K562 (cell line): ENCODE measurements around the gene ST7. TPM values are rescaled to one million over a fixed set of nuclear protein-coding genes. Genes with fewer than 3 reads are reported as not detected.
A peak's percentile ranks its signal among the peaks of the same experiment; 100 is the strongest.

Experiments
- ATAC-seq: fragments of 200-7000 bp; cut with Tn5 transposase; 3 replicates; pipeline ENCODE4 v1.9.1; 2020; ENCODE audit warnings: moderate library complexity
- BruUV-seq: library from RNA; stranded (reverse); fragments of 400-500 nt; replicated peaks from 2 replicates; lab custom pipeline; 2021; lab: Mats Ljungman, UMichigan
- CTCF ChIA-PET: fragments of 300-600 bp; formaldehyde crosslinking; extraction: SDS; loops from one replicate; lab custom pipeline; 2021; ENCODE audit warnings: low intra/inter-chr PET ratio; lab: Yijun Ruan, JAX
- POLR2A ChIA-PET: fragments of 300-600, 350-650 bp; sonication (Branson Sonifier 250); formaldehyde crosslinking; extraction: SDS; loops from one replicate; lab custom pipeline; 2021; ENCODE audit warnings: antibody characterized with exemption, inconsistent platforms; lab: Yijun Ruan, JAX
- DNase-seq, 4 experiments: peaks; one replicate each; pipeline versions ENCODE4 v3.0.0 to v3.0.0-alpha.2; 2011 to 2018; ENCODE audit warnings: low spot score in 3 of 4, mixed read lengths in 3 of 4; ENCODE audit errors: extremely low read depth in 1 of 4
- FAIRE-seq: peaks from 2 replicates; lab custom pipeline; 2011; peaks lifted over from hg19 to GRCh38; lab: Jason Lieb, UNC
- H2AFZ ChIP-seq: 2 replicates; pipeline ENCODE4 v1.6.0; 2011; ENCODE audit warnings: low read depth, low read length, control low read depth, inconsistent platforms
- H3K27ac ChIP-seq: fragments of 200-600 bp; 3 replicates; pipeline ENCODE4 v1.8.0; 2011; ENCODE audit warnings: low read depth, mild to moderate bottlenecking, control low read depth, inconsistent platforms, low read length, moderate library complexity, mixed read lengths; ENCODE audit errors: extremely low read depth
- H3K27me3 ChIP-seq, 2 experiments: fragments of 300-600 bp in 1 of 2; 2 replicates in 1 of 2; 3 replicates in 1 of 2; pipeline versions ENCODE4 v1.6.0 to v1.8.0; 2011; ENCODE audit warnings: inconsistent platforms in 2 of 2, low read length in 2 of 2, mild to moderate bottlenecking in 1 of 2, mixed read lengths in 1 of 2, moderate library complexity in 1 of 2; ENCODE audit not compliant: control insufficient read depth in 2 of 2, insufficient read depth in 2 of 2
- H3K36me3 ChIP-seq: fragments of 300-600 bp; 3 replicates; pipeline ENCODE4 v1.8.0; 2011; ENCODE audit warnings: mild to moderate bottlenecking, low read length, inconsistent platforms; ENCODE audit not compliant: control insufficient read depth, insufficient read depth
- H3K4me1 ChIP-seq, 2 experiments: fragments of 200-600 bp in 1 of 2; replicated peaks in 1 of 2; 2 replicates in 1 of 2; 3 replicates in 1 of 2; pipeline versions ENCODE4 v1.5.1 to v1.8.0; 2011; ENCODE audit warnings: inconsistent platforms in 2 of 2, low read length in 2 of 2, mild to moderate bottlenecking in 1 of 2, mixed read lengths in 1 of 2, moderate library complexity in 1 of 2; ENCODE audit not compliant: control insufficient read depth in 2 of 2, insufficient read depth in 2 of 2
- H3K4me2 ChIP-seq: 2 replicates; pipeline ENCODE4 v1.6.1; 2011; ENCODE audit warnings: low read length, control low read depth, inconsistent platforms, mixed read lengths; ENCODE audit not compliant: insufficient read depth
- H3K4me3 ChIP-seq: fragments of 200-600 bp; sonication (generic), shearing (Covaris generic); 2 replicates; pipeline ENCODE4 v1.5.1; 2016; ENCODE audit warnings: control low read depth, inconsistent platforms
- H3K79me2 ChIP-seq: fragments of 200-600 bp; 3 replicates; pipeline ENCODE4 v1.8.0; 2011; ENCODE audit warnings: low read length, inconsistent platforms; ENCODE audit not compliant: control insufficient read depth, insufficient read depth
- H3K9ac ChIP-seq, 2 experiments: 2 replicates each; pipeline versions ENCODE4 v1.6.0 to v1.6.1; 2011; ENCODE audit warnings: low read depth in 2 of 2, low read length in 2 of 2, control low read depth in 1 of 2, inconsistent platforms in 1 of 2, mild to moderate bottlenecking in 1 of 2, mixed read lengths in 1 of 2; ENCODE audit not compliant: insufficient read depth in 1 of 2
- H3K9me1 ChIP-seq: one replicate; pipeline ENCODE4 v1.6.0; 2011; ENCODE audit warnings: inconsistent platforms, mild to moderate bottlenecking, low read length, moderate library complexity; ENCODE audit not compliant: control insufficient read depth, insufficient read depth
- H3K9me3 ChIP-seq: replicated peaks from 2 replicates; pipeline ENCODE4 v1.5.1; 2011; ENCODE audit warnings: low read depth, low read length, inconsistent platforms; ENCODE audit not compliant: control insufficient read depth, insufficient read depth
- H4K20me1 ChIP-seq: replicated peaks from 2 replicates; pipeline ENCODE4 v1.6.1; 2011; ENCODE audit warnings: low read length, inconsistent platforms, mixed read lengths; ENCODE audit not compliant: control insufficient read depth, insufficient read depth
- BRF1 ChIP-seq: IDR thresholded peaks from 3 replicates; pipeline ENCODE4 v1.6.1; 2011; ENCODE audit warnings: borderline replicate concordance, mild to moderate bottlenecking; ENCODE audit not compliant: insufficient read length; ENCODE audit errors: extremely low read depth
- CC2D1A ChIP-seq: fragments of 450-650 bp; IDR thresholded peaks from 2 replicates; pipeline ENCODE4 v1.6.1; 2017; ENCODE audit warnings: mild to moderate bottlenecking
- CGGBP1 ChIP-seq: fragments of 250-450 bp; sonication (Bioruptor Pico); IDR thresholded peaks from 2 replicates; pipeline ENCODE4 v1.9.0; 2021; ENCODE audit warnings: mild to moderate bottlenecking
- CHCHD3 ChIP-seq: fragments of 250-450 bp; sonication (Bioruptor Pico); IDR thresholded peaks from 2 replicates; pipeline ENCODE4 v2.1.2; 2022; ENCODE audit warnings: mild to moderate bottlenecking
- DNMT1 ChIP-seq: fragments of 450-650 bp; IDR thresholded peaks from 2 replicates; pipeline ENCODE4 v1.6.1; 2016; ENCODE audit warnings: antibody characterized with exemption, mild to moderate bottlenecking
- SMARCA4 ChIP-seq: fragments of 450-650 bp; IDR thresholded peaks from 2 replicates; pipeline ENCODE4 v1.6.1; 2016
- TFE3 ChIP-seq: fragments of 450-650 bp; formaldehyde crosslinking; IDR thresholded peaks from 2 replicates; pipeline ENCODE4 v1.4.0; 2020; ENCODE audit warnings: mild to moderate bottlenecking, mixed read lengths
- ZFP36 ChIP-seq: fragments of 150-350 bp; IDR thresholded peaks from 2 replicates; pipeline ENCODE4 v1.6.1; 2018; ENCODE audit warnings: low read length, low read depth; ENCODE audit not compliant: partially characterized antibody
- ZNF655 ChIP-seq: fragments of 250-450 bp; sonication (Bioruptor Pico); IDR thresholded peaks from 2 replicates; pipeline ENCODE4 v1.5.0; 2021
- ZSCAN32 ChIP-seq: fragments of 450-650 bp; formaldehyde crosslinking; IDR thresholded peaks from 2 replicates; pipeline ENCODE4 v1.4.0; 2020; ENCODE audit warnings: mild to moderate bottlenecking, moderate library complexity
- WGBS: fragments of 100-300 bp; shearing (Covaris generic); methylation state at CpG from one replicate; pipeline ENCODE4 v1.1.6; 2016; ENCODE audit warnings: low coverage, mixed read lengths; ENCODE audit not compliant: insufficient coverage; ENCODE audit errors: missing lambda C conversion rate; 5-methylcytosine and 5-hydroxymethylcytosine counted together
- in situ Hi-C: fragments of 300-500 bp; cut with MboI; formaldehyde crosslinking; loops from 4 replicates; pipeline ENCODE4 v1.15.0; 2018; ENCODE audit warnings: inconsistent platforms, mixed read lengths
- intact Hi-C: fragments of 100-400 bp; cut with micrococcal nuclease; formaldehyde crosslinking; loops from 2 replicates; pipeline ENCODE4 v1.14.2; 2022
- polyA plus RNA-seq, 8 experiments: library from polyadenylated mRNA; depleted of rRNA in 4 of 8; stranded (reverse) in 5 of 8; unstranded in 3 of 8; fragments of >200 nt; fragmentation: Nextera tagmentation in 2 of 8; fragmentation: Illumina TruSeq in 1 of 8; extraction: Ambion mirVana in 2 of 8; extraction: Trizol in 1 of 8; gene quantifications; 2 replicates each; pipeline versions ENCODE4 v1.2.1 to v1.2.3, GENCODE V29; 2011 to 2014; ENCODE audit warnings: inconsistent platforms in 1 of 8, missing spikeins in 1 of 8
- total RNA-seq, 7 experiments: library from RNA; depleted of rRNA in 6 of 7; stranded (reverse); fragments of >200 nt in 6 of 7; fragmentation: Illumina TruSeq in 2 of 7; extraction: Trizol in 2 of 7; gene quantifications; 2 replicates each; pipeline versions ENCODE4 v1.2.1 to v1.2.3, GENCODE V29; 2011 to 2021; ENCODE audit warnings: low replicate concordance in 1 of 7

ST7 gene
- total and polyA plus RNA-seq, 9 of the 15 experiments (the other 6 are each of a cell fraction or from before 2014, with no cell fraction given) = 23.9 to 56.3 (median 36.9) TPM

GRCh38 chr7:117015258-117016184, 62.2 kb downstream of the ST7 start (continued):
- TF ChIP-seq ZFP36 (no peak), ZNF655 (CRISPR knock-in tag) (no peak), CGGBP1 (CRISPR knock-in tag) (no peak), BRF1 (no peak), ZSCAN32 (no peak), DNMT1 (no peak), CC2D1A (no peak)

- CTCF ChIA-PET = no interaction called here
- H3K36me3 ChIP-seq = peaks cover 26% of the 10 kb centered on the region; the same call in 2 of the 3 replicates
- H4K20me1 ChIP-seq = peaks cover 5% of the 10 kb centered on the region; the same call in 1 of the 2 replicates
- peak overlapping the region in 1 of 2 experiments; percentile 77; a peak in 1 of 4 replicates for H3K9ac ChIP-seq
- H3K27ac ChIP-seq = peak overlapping the region; percentile 85; the same call in 2 of the 3 replicates
- no peaks in the 10 kb centered on the region for H3K9me3 ChIP-seq
- BruUV-seq = no TSS peak
- DNase-seq = peak; percentile 41 to 82 (median 51)
- ATAC-seq = peak; percentile 65
- H3K4me1 ChIP-seq = peaks cover 14 to 71% of the 10 kb centered on the region in 2 experiments
- 1% methylated on average over 4 of the region's 4 CpGs for WGBS
- H3K79me2 ChIP-seq = peaks cover 98% of the 10 kb centered on the region
- peak; percentile 26 for FAIRE-seq
- intact Hi-C loops = loop anchor here (5.0 to 10.0 kb wide), 2 partner anchors 155 to 802 kb away; partner anchors contain the start of genes CAPZA2 and TES
- peak overlapping the region; percentile 2; the same call in 1 of the 2 replicates for H3K4me3 ChIP-seq
- no peaks in the 10 kb centered on the region for H3K27me3 ChIP-seq
- POLR2A ChIA-PET = interaction anchor here (0.9 to 2.3 kb wide), 5 partner anchors 9 to 67 kb away, joined by 3 to 10 read pairs (median 4); no protein-coding TSS in a partner anchor
- in situ Hi-C loops = no loop called here
- H2AFZ ChIP-seq = peak overlapping the region; percentile 68
- H3K4me2 ChIP-seq = peak overlapping the region; percentile 47
- no peaks in the 10 kb centered on the region for H3K9me1 ChIP-seq
- no peak for TF ChIP-seq CHCHD3 (CRISPR knock-in tag)
- TF ChIP-seq TFE3 = peak; percentile 95
- peak; percentile 61 for TF ChIP-seq SMARCA4
Observed at GRCh38 chr7:117017017-117017451, 63.7 kb downstream of the ST7 start.
